Loucy (cell line): ENCODE results near the gene ELMO1.

Experiments used
- CTCF ChIP-seq: fragments of 200-600 bp; sonication (generic); conservative IDR thresholded peaks from 2 replicates; pipeline ENCODE4 v1.5.1; 2014; ENCODE audit warnings: mild to moderate bottlenecking, antibody characterized with exemption, low read length
- EZH2phosphoT487 ChIP-seq: fragments of 200-600 bp; IDR thresholded peaks from 2 replicates; pipeline ENCODE4 v1.6.1; 2018; ENCODE audit warnings: antibody characterized with exemption, mild to moderate bottlenecking, moderate library complexity, borderline replicate concordance

GRCh38 chr7:37284805-37285231 lies 163.8 kb downstream of the ELMO1 start:
- TF ChIP-seq CTCF (peak; percentile 97), EZH2phosphoT487 (no peak)
